ENCODE measurements around the gene SCGB2A2. TPM values are rescaled to one million over a fixed set of nuclear protein-coding genes. Genes with fewer than 3 reads are reported as not detected.

The SCGB2A2 gene
- polyA plus RNA-seq, 1 of the 3 experiments (the other 2 are of a cell fraction): not detected

GRCh38 chr11:62309991-62310390 is 40.0 kb downstream of the SCGB2A2 start (continued):
- no peak for TF ChIP-seq JUND (IDR thresholded peaks at IDR 0.05)

DNA sequence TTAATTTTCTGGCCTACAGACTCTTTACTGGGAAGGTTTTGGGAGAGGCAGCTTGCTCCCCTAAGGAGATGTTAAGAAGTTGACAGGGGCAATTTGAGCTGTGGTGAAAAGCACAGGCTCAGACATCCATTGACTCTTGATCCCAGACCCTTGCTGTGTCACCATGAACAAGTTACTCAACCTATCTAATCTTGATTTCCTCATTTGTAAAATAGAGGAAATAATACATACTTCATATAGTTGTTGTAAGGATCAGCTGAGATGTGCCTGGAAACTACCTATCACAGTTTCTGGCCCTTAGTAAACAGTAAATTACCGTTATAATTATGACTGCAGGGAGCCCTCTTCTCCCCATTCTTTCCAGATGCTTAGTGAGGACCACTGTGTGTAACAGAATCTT is 45.5 kb downstream of the SCGB2A2 start:
- Histone ChIP-seq H3K79me2 (ENCODE audit: insufficient read depth) (no peaks in the 10 kb centered on the region), H3F3A (replicated peaks; ENCODE audit: insufficient read depth) (no peaks in the 10 kb centered on the region), H4K20me1 (ENCODE audit: insufficient read depth) (no peaks in the 10 kb centered on the region), H3K9me3 (no peaks in the 10 kb centered on the region), H3K27me3 (ENCODE audit: insufficient read depth) (peaks cover 49% of the 10 kb centered on the region), H3K4me3 (ENCODE audit: low read depth in 2 of 2, low read length in 1 of 2) (no peak overlapping the region), H2AFZ (ENCODE audit: low read depth) (no peak overlapping the region), H3K4me1 (ENCODE audit: control insufficient read depth in 1 of 2, insufficient read depth in 2 of 2, low read depth in 1 of 2, low read length in 1 of 2) (no peaks in the 10 kb centered on the region), H3K4me2 (no peak overlapping the region), H3K9me2 (no peaks in the 10 kb centered on the region), H3K27ac (ENCODE audit: low read depth in 2 of 2, low read length in 1 of 2) (no peak overlapping the region), H3K36me3 (replicated peaks in 1 of 2; ENCODE audit: control insufficient read depth in 1 of 2, insufficient read depth in 2 of 2, low read length in 1 of 2) (no peaks in the 10 kb centered on the region), H3K9ac (no peak overlapping the region)
- DNase-seq: no peak
- CTCF ChIA-PET: interaction anchor here (0.8 to 1.5 kb wide), 6 partner anchors 24 to 225 kb away, joined by 3 to 5 read pairs (median 4); partner anchors contain the start of gene SCGB1D2
- 7% methylated on average over 1 of the region's 1 CpG for WGBS (ENCODE audit: low lambda C conversion rate)
- TF ChIP-seq EZH2phosphoT487 (IDR thresholded peaks at IDR 0.05; ENCODE audit: borderline replicate concordance, low read depth) (no peak), RAD21 (IDR thresholded peaks at IDR 0.05; ENCODE audit: low read length) (no peak), GABPA (IDR thresholded peaks at IDR 0.05; ENCODE audit: low read depth) (no peak), JUND (IDR thresholded peaks at IDR 0.05) (no peak), FOSL2 (IDR thresholded peaks at IDR 0.05; ENCODE audit: borderline replicate concordance, low read depth) (no peak), MXI1 (IDR thresholded peaks at IDR 0.05; ENCODE audit: low read depth, low read length) (no peak), PBX3 (IDR thresholded peaks at IDR 0.05) (no peak), SIN3A (IDR thresholded peaks at IDR 0.05; ENCODE audit: borderline replicate concordance, low read depth, low read length) (no peak), POLR2AphosphoS5 (IDR thresholded peaks at IDR 0.05; ENCODE audit: low read depth, low read length) (no peak), FOXJ3 (CRISPR knock-in tag; IDR thresholded peaks at IDR 0.05) (no peak)
- TF ChIP-seq, protein P1, sequence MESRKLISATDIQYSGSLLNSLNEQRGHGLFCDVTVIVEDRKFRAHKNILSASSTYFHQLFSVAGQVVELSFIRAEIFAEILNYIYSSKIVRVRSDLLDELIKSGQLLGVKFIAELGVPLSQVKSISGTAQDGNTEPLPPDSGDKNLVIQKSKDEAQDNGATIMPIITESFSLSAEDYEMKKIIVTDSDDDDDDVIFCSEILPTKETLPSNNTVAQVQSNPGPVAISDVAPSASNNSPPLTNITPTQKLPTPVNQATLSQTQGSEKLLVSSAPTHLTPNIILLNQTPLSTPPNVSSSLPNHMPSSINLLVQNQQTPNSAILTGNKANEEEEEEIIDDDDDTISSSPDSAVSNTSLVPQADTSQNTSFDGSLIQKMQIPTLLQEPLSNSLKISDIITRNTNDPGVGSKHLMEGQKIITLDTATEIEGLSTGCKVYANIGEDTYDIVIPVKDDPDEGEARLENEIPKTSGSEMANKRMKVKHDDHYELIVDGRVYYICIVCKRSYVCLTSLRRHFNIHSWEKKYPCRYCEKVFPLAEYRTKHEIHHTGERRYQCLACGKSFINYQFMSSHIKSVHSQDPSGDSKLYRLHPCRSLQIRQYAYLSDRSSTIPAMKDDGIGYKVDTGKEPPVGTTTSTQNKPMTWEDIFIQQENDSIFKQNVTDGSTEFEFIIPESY (IDR thresholded peaks at IDR 0.05; ENCODE audit: borderline replicate concordance, low read depth): no peak
- TF ChIP-seq, protein P2, sequence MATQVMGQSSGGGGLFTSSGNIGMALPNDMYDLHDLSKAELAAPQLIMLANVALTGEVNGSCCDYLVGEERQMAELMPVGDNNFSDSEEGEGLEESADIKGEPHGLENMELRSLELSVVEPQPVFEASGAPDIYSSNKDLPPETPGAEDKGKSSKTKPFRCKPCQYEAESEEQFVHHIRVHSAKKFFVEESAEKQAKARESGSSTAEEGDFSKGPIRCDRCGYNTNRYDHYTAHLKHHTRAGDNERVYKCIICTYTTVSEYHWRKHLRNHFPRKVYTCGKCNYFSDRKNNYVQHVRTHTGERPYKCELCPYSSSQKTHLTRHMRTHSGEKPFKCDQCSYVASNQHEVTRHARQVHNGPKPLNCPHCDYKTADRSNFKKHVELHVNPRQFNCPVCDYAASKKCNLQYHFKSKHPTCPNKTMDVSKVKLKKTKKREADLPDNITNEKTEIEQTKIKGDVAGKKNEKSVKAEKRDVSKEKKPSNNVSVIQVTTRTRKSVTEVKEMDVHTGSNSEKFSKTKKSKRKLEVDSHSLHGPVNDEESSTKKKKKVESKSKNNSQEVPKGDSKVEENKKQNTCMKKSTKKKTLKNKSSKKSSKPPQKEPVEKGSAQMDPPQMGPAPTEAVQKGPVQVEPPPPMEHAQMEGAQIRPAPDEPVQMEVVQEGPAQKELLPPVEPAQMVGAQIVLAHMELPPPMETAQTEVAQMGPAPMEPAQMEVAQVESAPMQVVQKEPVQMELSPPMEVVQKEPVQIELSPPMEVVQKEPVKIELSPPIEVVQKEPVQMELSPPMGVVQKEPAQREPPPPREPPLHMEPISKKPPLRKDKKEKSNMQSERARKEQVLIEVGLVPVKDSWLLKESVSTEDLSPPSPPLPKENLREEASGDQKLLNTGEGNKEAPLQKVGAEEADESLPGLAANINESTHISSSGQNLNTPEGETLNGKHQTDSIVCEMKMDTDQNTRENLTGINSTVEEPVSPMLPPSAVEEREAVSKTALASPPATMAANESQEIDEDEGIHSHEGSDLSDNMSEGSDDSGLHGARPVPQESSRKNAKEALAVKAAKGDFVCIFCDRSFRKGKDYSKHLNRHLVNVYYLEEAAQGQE (IDR thresholded peaks at IDR 0.05; ENCODE audit: low read depth, low read length): no peak
- POLR2A ChIA-PET: no interaction called here
